Osteocyte (in vitro differentiated cells): ENCODE data around the gene ST7L. TPM values are rescaled to one million over a fixed set of nuclear protein-coding genes. Genes with fewer than 3 reads are reported as not detected.

ENCODE experiments used
- DNase-seq: peaks from one replicate; pipeline ENCODE4 v3.0.0; 2021; ENCODE audit warnings: mixed read lengths; ENCODE audit not compliant: unreplicated experiment; ENCODE audit errors: extremely low spot score
- H3K27ac Mint-ChIP-seq: one replicate; pipeline ENCODE4 v1.8.0; 2021; ENCODE audit warnings: mild to moderate bottlenecking, mixed read lengths; ENCODE audit not compliant: unreplicated experiment
- H3K27me3 Mint-ChIP-seq: one replicate; pipeline ENCODE4 v1.8.0; 2021; ENCODE audit warnings: mixed read lengths; ENCODE audit not compliant: unreplicated experiment
- H3K36me3 Mint-ChIP-seq: one replicate; pipeline ENCODE4 v1.8.0; 2021; ENCODE audit warnings: mixed read lengths; ENCODE audit not compliant: unreplicated experiment
- H3K4me1 Mint-ChIP-seq: one replicate; pipeline ENCODE4 v1.8.0; 2021; ENCODE audit warnings: mixed read lengths; ENCODE audit not compliant: unreplicated experiment
- H3K4me3 Mint-ChIP-seq: one replicate; pipeline ENCODE4 v1.8.0; 2021; ENCODE audit warnings: mild to moderate bottlenecking, moderate library complexity, mixed read lengths; ENCODE audit not compliant: unreplicated experiment
- H3K9me3 Mint-ChIP-seq: one replicate; pipeline ENCODE4 v1.8.0; 2021; ENCODE audit warnings: mixed read lengths; ENCODE audit not compliant: unreplicated experiment
- CTCF ChIP-seq: fragments of 200-600 bp; sonication (generic); IDR thresholded peaks from 2 replicates; pipeline ENCODE4 v1.5.0; 2021; ENCODE audit warnings: antibody characterized with exemption, mild to moderate bottlenecking, moderate library complexity
- total RNA-seq: library from RNA; stranded (reverse); gene quantifications from 2 replicates; pipeline ENCODE4 v1.2.1, GENCODE V29; 2021

ST7L gene
- total RNA-seq, 1 donor from 2014 or later, result 22.4 TPM

GRCh38 chr1:112524251-112524650, 94.7 kb downstream of the ST7L start:
- Mint-ChIP-seq H3K27ac (no peak overlapping the region), H3K4me3 (no peak overlapping the region), H3K36me3 (peaks cover 7% of the 10 kb centered on the region), H3K4me1 (peaks cover 61% of the 10 kb centered on the region), H3K9me3 (no peaks in the 10 kb centered on the region), H3K27me3 (no peaks in the 10 kb centered on the region)
- no peak for DNase-seq
- no peak for TF ChIP-seq CTCF

GRCh38 chr1:112522621-112523020, 96.3 kb downstream of the ST7L start:
- peak overlapping the region; percentile 83 for H3K27ac Mint-ChIP-seq
- H3K4me1 Mint-ChIP-seq, result peaks cover 45% of the 10 kb centered on the region

GRCh38 chr1:112520166-112520565, 98.8 kb downstream of the ST7L start:
- Mint-ChIP-seq H3K27ac (no peak overlapping the region), H3K4me1 (peaks cover 38% of the 10 kb centered on the region), H3K4me3 (no peak overlapping the region), H3K36me3 (peaks cover 7% of the 10 kb centered on the region), H3K27me3 (no peaks in the 10 kb centered on the region), H3K9me3 (no peaks in the 10 kb centered on the region)
- TF ChIP-seq CTCF, result no peak
- DNase-seq, result no peak

More at GRCh38 chr1:112522621-112523020, 96.3 kb downstream of the ST7L start:
- Mint-ChIP-seq H3K9me3 (no peaks in the 10 kb centered on the region), H3K27me3 (no peaks in the 10 kb centered on the region), H3K4me3 (no peak overlapping the region), H3K36me3 (peaks cover 9% of the 10 kb centered on the region)
- DNase-seq, result no peak
- no peak for TF ChIP-seq CTCF

- DNase-seq, result no peak
- H3K4me3 Mint-ChIP-seq, result no peak overlapping the region
These were observed 100.8 kb downstream of the ST7L start for GRCh38 chr1:112518186-112518585.

GRCh38 chr1:112517646-112518045, 101.3 kb downstream of the ST7L start:
- H3K36me3 Mint-ChIP-seq, result peaks cover 4% of the 10 kb centered on the region
- no peak overlapping the region for H3K27ac Mint-ChIP-seq
- H3K9me3 Mint-ChIP-seq, result no peaks in the 10 kb centered on the region
- TF ChIP-seq CTCF, result no peak
- DNase-seq, result no peak
- no peaks in the 10 kb centered on the region for H3K27me3 Mint-ChIP-seq
- H3K4me3 Mint-ChIP-seq, result no peak overlapping the region
- H3K4me1 Mint-ChIP-seq, result peaks cover 33% of the 10 kb centered on the region

More at GRCh38 chr1:112518186-112518585, 100.8 kb downstream of the ST7L start:
- TF ChIP-seq CTCF, result no peak
- Mint-ChIP-seq H3K27ac (no peak overlapping the region), H3K9me3 (no peaks in the 10 kb centered on the region), H3K36me3 (peaks cover 4% of the 10 kb centered on the region), H3K27me3 (no peaks in the 10 kb centered on the region), H3K4me1 (peaks cover 33% of the 10 kb centered on the region)
